SK-N-SH (cell line): ENCODE results near the gene CFAP74. TPM values are rescaled to one million over a fixed set of nuclear protein-coding genes. Genes with fewer than 3 reads are reported as not detected.

Experiments
- CTCF ChIA-PET: fragments of 300-600, 350-600 bp; formaldehyde crosslinking; extraction: SDS; loops from one replicate; lab custom pipeline; 2021; lab: Yijun Ruan, JAX
- POLR2A ChIA-PET: fragments of 350-600 bp; sonication (Branson Sonifier 250); formaldehyde crosslinking; extraction: SDS; loops from one replicate; lab custom pipeline; 2020; ENCODE audit warnings: antibody characterized with exemption, inconsistent platforms; lab: Yijun Ruan, JAX
- DNase-seq: peaks from one replicate; pipeline ENCODE4 v3.0.0; 2012
- H2AFZ ChIP-seq: fragments of 200-600 bp; sonication (generic); 2 replicates; pipeline ENCODE4 v1.8.1; 2016; ENCODE audit warnings: antibody characterized with exemption, mild to moderate bottlenecking, low read depth
- H3F3A ChIP-seq: fragments of 200-600 bp; sonication (generic); replicated peaks from 2 replicates; pipeline ENCODE3; 2016; ENCODE audit warnings: antibody characterized with exemption, mild to moderate bottlenecking; ENCODE audit not compliant: insufficient read depth
- H3K27ac ChIP-seq, 2 experiments: fragments of 200-500 bp in 1 of 2; fragments of 200-600 bp in 1 of 2; sonication (Bioruptor generic) in 1 of 2; sonication (generic), shearing (Covaris generic) in 1 of 2; 2 replicates each; pipeline versions ENCODE4 v1.5.1 to v1.6.1; 2014 to 2016; ENCODE audit warnings: low read depth in 2 of 2, inconsistent platforms in 1 of 2, low read length in 1 of 2, mild to moderate bottlenecking in 1 of 2, mixed read lengths in 1 of 2
- H3K27me3 ChIP-seq: fragments of 200-600 bp; sonication (generic), shearing (Covaris generic); 2 replicates; pipeline ENCODE4 v1.6.1; 2016; ENCODE audit warnings: mixed run types; ENCODE audit not compliant: insufficient read depth
- H3K36me3 ChIP-seq, 2 experiments: fragments of 200-500 bp in 1 of 2; fragments of 200-600 bp in 1 of 2; sonication (Bioruptor generic) in 1 of 2; sonication (generic) in 1 of 2; replicated peaks in 1 of 2; 2 replicates each; pipeline versions ENCODE3 to v1.5.1; 2014 to 2016; ENCODE audit warnings: low read length in 1 of 2, mild to moderate bottlenecking in 1 of 2; ENCODE audit not compliant: insufficient read depth in 2 of 2, control insufficient read depth in 1 of 2
- H3K4me1 ChIP-seq, 2 experiments: fragments of 200-500 bp in 1 of 2; fragments of 200-600 bp in 1 of 2; sonication (Bioruptor generic) in 1 of 2; sonication (generic), shearing (Covaris generic) in 1 of 2; 2 replicates each; pipeline versions ENCODE4 v1.5.1 to v1.6.1; 2014 to 2016; ENCODE audit warnings: low read depth in 1 of 2, low read length in 1 of 2, mixed run types in 1 of 2; ENCODE audit not compliant: insufficient read depth in 2 of 2, control insufficient read depth in 1 of 2
- H3K4me2 ChIP-seq: fragments of 200-600 bp; sonication (generic), shearing (Covaris generic); 2 replicates; pipeline ENCODE4 v1.6.1; 2017; ENCODE audit warnings: mixed run types
- H3K4me3 ChIP-seq, 2 experiments: fragments of 200-500 bp in 1 of 2; fragments of 200-600 bp in 1 of 2; sonication (Bioruptor generic) in 1 of 2; sonication (generic), shearing (Covaris generic) in 1 of 2; 2 replicates each; pipeline versions ENCODE4 v1.5.1 to v1.8.1; 2014 to 2016; ENCODE audit warnings: low read depth in 2 of 2, inconsistent platforms in 1 of 2, low read length in 1 of 2, mild to moderate bottlenecking in 1 of 2, mixed read lengths in 1 of 2, moderate library complexity in 1 of 2
- H3K79me2 ChIP-seq: fragments of 200-600 bp; sonication (generic); 2 replicates; pipeline ENCODE4 v1.8.1; 2017; ENCODE audit warnings: mild to moderate bottlenecking; ENCODE audit not compliant: insufficient read depth
- H3K9ac ChIP-seq: fragments of 200-600 bp; sonication (generic); 2 replicates; pipeline ENCODE4 v1.6.1; 2017; ENCODE audit warnings: mixed run types
- H3K9me2 ChIP-seq: fragments of 200-600 bp; sonication (generic); 2 replicates; pipeline ENCODE4 v1.6.1; 2017; ENCODE audit warnings: mixed run types
- H3K9me3 ChIP-seq: fragments of 200-600 bp; sonication (generic); 2 replicates; pipeline ENCODE4 v1.6.1; 2017; ENCODE audit warnings: mixed run types, mild to moderate bottlenecking, moderate library complexity
- H4K20me1 ChIP-seq: fragments of 200-600 bp; sonication (generic); 2 replicates; pipeline ENCODE4 v1.6.1; 2017; ENCODE audit warnings: mild to moderate bottlenecking, mixed run types; ENCODE audit not compliant: insufficient read depth
- ELF1 ChIP-seq: IDR thresholded peaks from 2 replicates; pipeline ENCODE4 v1.4.0; 2012
- EP300 ChIP-seq, 2 experiments: IDR thresholded peaks; 2 replicates each; pipeline versions ENCODE4 v1.4.0 to v1.6.1; 2012; ENCODE audit warnings: borderline replicate concordance in 1 of 2, low read depth in 1 of 2, low read length in 1 of 2
- FOSL2 ChIP-seq: IDR thresholded peaks from 2 replicates; pipeline ENCODE4 v1.4.0; 2012; ENCODE audit warnings: low read depth, mild to moderate bottlenecking, moderate library complexity, borderline replicate concordance
- FOXM1 ChIP-seq: IDR thresholded peaks from 2 replicates; pipeline ENCODE4 v1.4.0; 2012; ENCODE audit warnings: low read depth, mild to moderate bottlenecking
- MEF2A ChIP-seq: IDR thresholded peaks from 2 replicates; pipeline ENCODE4 v1.4.0; 2012; ENCODE audit warnings: low read depth, borderline replicate concordance
- NFIC ChIP-seq: IDR thresholded peaks from 2 replicates; pipeline ENCODE4 v1.4.0; 2012; ENCODE audit warnings: borderline replicate concordance
- NRF1 ChIP-seq: IDR thresholded peaks from 2 replicates; pipeline ENCODE4 v1.6.1; 2012; ENCODE audit warnings: low read depth, mild to moderate bottlenecking, low read length
- POLR2AphosphoS5 ChIP-seq: IDR thresholded peaks from 2 replicates; pipeline ENCODE4 v1.6.1; 2012; ENCODE audit warnings: low read depth, low read length
- RAD21 ChIP-seq: IDR thresholded peaks from 2 replicates; pipeline ENCODE4 v1.6.1; 2012; ENCODE audit warnings: mild to moderate bottlenecking, low read length
- SIN3A ChIP-seq: IDR thresholded peaks from 2 replicates; pipeline ENCODE4 v1.6.1; 2012; ENCODE audit warnings: low read depth, mild to moderate bottlenecking, low read length, moderate library complexity, borderline replicate concordance
- SMC3 ChIP-seq: IDR thresholded peaks from 2 replicates; pipeline ENCODE4 v1.6.1; 2012; ENCODE audit warnings: low read depth, low read length, improper control_type of control experiment
- TAF1 ChIP-seq: IDR thresholded peaks from 2 replicates; pipeline ENCODE4 v1.6.1; 2012; ENCODE audit warnings: low read depth, mild to moderate bottlenecking, low read length, moderate library complexity, borderline replicate concordance
- TCF12 ChIP-seq: IDR thresholded peaks from 2 replicates; pipeline ENCODE4 v1.4.0; 2012
- WGBS: methylation state at CpG from one replicate; pipeline ENCODE4 v1.1.6; 2017; ENCODE audit warnings: low lambda C conversion rate; 5-methylcytosine and 5-hydroxymethylcytosine counted together
- polyA plus RNA-seq, 3 experiments: library from polyadenylated mRNA; depleted of rRNA; stranded (reverse); fragments of >200 nt; gene quantifications; 2 replicates each; pipeline ENCODE4 v1.2.3, GENCODE V29; 2012
- TF ChIP-seq, protein P1 (sequence below): fragments of 200-600 bp; sonication (generic); IDR thresholded peaks from 2 replicates; pipeline ENCODE4 v1.6.1; 2017; ENCODE audit warnings: antibody characterized with exemption, mild to moderate bottlenecking, moderate library complexity
- TF ChIP-seq, protein P2 (sequence below): IDR thresholded peaks from 2 replicates; pipeline ENCODE4 v1.6.1; 2012; ENCODE audit warnings: mild to moderate bottlenecking, low read depth, low read length, moderate library complexity
- TF ChIP-seq, protein P3 (sequence below): IDR thresholded peaks from 2 replicates; pipeline ENCODE4 v1.4.0; 2012; ENCODE audit warnings: low read depth
- TF ChIP-seq, protein P4 (sequence below): IDR thresholded peaks from 2 replicates; pipeline ENCODE4; 2012

CFAP74 gene
- polyA plus RNA-seq, 1 of the 3 experiments (the other 2 are of a cell fraction), result not detected

DNA sequence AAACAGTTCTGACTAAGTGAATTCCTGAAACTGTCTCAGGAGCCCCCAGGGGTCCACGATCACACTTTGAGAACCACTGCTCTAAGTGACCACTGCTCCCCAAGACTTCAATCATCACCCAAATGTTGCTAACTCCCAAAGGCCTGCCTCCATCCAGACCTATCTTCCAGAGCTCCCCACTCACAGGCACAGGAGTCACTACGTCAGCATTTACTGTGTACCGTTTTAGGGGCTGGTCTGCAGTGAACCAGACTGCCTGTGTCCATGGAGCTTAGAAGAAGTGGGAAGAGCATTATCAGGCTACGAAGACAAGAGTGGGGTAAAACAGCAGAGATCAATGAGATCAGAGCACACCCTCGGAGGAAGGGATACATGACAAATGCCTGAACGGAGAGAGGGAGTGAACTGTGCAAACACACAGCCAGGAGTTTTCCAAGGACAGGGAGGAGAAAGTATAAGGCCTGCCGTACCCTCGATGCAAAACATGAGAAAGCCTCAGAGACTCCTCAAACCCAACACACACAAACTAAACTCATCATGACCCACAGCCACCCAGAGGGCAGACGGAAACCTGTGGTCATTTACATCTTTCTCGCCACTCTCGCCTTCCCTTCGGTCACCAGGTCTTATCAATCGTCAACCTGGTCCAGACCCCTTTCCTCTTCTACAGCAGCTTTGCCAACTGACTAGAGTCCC lies 122.8 kb downstream of the CFAP74 start:
- H3K9me3 ChIP-seq, result no peaks in the 10 kb centered on the region
- 89% methylated on average over 13 of the region's 13 CpGs for WGBS
- peaks cover 100% of the 10 kb centered on the region for H3K79me2 ChIP-seq
- no peaks in the 10 kb centered on the region for H3K27me3 ChIP-seq
- peaks cover 100% of the 10 kb centered on the region for H4K20me1 ChIP-seq
- H3K4me3 ChIP-seq, result no peak overlapping the region
- no peak overlapping the region; a peak in 1 of 4 replicates for H3K27ac ChIP-seq
- H3K4me2 ChIP-seq, result no peak overlapping the region
- H3K4me1 ChIP-seq, result peaks cover 0 to 18% of the 10 kb centered on the region in 2 experiments; a peak in 2 of 4 replicates
- H3K9me2 ChIP-seq, result no peaks in the 10 kb centered on the region
- ChIA-PET POLR2A (no interaction called here), CTCF (interaction anchor here (0.8 to 2.4 kb wide), 3 partner anchors 25 to 63 kb away, joined by 3 to 8 read pairs (median 3); no protein-coding TSS in a partner anchor)
- no peak for DNase-seq
- H3F3A ChIP-seq, result peaks cover 6% of the 10 kb centered on the region
- peaks cover 8 to 18% of the 10 kb centered on the region in 2 experiments for H3K36me3 ChIP-seq
- TF ChIP-seq RAD21, result no peak
- no peak for TF ChIP-seq EP300 (IDR thresholded peaks at IDR 0.05; ENCODE audit: borderline replicate concordance in 1 of 2, low read depth in 1 of 2, low read length in 1 of 2)
- no peak for TF ChIP-seq SIN3A
- TF ChIP-seq POLR2AphosphoS5, result no peak
- TF ChIP-seq, protein P1, sequence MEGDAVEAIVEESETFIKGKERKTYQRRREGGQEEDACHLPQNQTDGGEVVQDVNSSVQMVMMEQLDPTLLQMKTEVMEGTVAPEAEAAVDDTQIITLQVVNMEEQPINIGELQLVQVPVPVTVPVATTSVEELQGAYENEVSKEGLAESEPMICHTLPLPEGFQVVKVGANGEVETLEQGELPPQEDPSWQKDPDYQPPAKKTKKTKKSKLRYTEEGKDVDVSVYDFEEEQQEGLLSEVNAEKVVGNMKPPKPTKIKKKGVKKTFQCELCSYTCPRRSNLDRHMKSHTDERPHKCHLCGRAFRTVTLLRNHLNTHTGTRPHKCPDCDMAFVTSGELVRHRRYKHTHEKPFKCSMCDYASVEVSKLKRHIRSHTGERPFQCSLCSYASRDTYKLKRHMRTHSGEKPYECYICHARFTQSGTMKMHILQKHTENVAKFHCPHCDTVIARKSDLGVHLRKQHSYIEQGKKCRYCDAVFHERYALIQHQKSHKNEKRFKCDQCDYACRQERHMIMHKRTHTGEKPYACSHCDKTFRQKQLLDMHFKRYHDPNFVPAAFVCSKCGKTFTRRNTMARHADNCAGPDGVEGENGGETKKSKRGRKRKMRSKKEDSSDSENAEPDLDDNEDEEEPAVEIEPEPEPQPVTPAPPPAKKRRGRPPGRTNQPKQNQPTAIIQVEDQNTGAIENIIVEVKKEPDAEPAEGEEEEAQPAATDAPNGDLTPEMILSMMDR, result no peak
- TF ChIP-seq MEF2A, result no peak
- no peak for TF ChIP-seq FOXM1
- TF ChIP-seq, protein P2, sequence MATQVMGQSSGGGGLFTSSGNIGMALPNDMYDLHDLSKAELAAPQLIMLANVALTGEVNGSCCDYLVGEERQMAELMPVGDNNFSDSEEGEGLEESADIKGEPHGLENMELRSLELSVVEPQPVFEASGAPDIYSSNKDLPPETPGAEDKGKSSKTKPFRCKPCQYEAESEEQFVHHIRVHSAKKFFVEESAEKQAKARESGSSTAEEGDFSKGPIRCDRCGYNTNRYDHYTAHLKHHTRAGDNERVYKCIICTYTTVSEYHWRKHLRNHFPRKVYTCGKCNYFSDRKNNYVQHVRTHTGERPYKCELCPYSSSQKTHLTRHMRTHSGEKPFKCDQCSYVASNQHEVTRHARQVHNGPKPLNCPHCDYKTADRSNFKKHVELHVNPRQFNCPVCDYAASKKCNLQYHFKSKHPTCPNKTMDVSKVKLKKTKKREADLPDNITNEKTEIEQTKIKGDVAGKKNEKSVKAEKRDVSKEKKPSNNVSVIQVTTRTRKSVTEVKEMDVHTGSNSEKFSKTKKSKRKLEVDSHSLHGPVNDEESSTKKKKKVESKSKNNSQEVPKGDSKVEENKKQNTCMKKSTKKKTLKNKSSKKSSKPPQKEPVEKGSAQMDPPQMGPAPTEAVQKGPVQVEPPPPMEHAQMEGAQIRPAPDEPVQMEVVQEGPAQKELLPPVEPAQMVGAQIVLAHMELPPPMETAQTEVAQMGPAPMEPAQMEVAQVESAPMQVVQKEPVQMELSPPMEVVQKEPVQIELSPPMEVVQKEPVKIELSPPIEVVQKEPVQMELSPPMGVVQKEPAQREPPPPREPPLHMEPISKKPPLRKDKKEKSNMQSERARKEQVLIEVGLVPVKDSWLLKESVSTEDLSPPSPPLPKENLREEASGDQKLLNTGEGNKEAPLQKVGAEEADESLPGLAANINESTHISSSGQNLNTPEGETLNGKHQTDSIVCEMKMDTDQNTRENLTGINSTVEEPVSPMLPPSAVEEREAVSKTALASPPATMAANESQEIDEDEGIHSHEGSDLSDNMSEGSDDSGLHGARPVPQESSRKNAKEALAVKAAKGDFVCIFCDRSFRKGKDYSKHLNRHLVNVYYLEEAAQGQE, result no peak
- TF ChIP-seq FOSL2, result no peak
- no peak for TF ChIP-seq ELF1
- TF ChIP-seq, protein P3, sequence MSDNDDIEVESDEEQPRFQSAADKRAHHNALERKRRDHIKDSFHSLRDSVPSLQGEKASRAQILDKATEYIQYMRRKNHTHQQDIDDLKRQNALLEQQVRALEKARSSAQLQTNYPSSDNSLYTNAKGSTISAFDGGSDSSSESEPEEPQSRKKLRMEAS, result no peak
- TF ChIP-seq NRF1, result no peak
- no peak for TF ChIP-seq NFIC
- no peak for TF ChIP-seq SMC3
- no peak for TF ChIP-seq TAF1
- TF ChIP-seq, protein P4, sequence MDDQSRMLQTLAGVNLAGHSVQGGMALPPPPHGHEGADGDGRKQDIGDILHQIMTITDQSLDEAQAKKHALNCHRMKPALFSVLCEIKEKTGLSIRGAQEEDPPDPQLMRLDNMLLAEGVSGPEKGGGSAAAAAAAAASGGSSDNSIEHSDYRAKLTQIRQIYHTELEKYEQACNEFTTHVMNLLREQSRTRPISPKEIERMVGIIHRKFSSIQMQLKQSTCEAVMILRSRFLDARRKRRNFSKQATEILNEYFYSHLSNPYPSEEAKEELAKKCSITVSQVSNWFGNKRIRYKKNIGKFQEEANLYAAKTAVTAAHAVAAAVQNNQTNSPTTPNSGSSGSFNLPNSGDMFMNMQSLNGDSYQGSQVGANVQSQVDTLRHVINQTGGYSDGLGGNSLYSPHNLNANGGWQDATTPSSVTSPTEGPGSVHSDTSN, result no peak
- no peak for TF ChIP-seq TCF12
- H2AFZ ChIP-seq, result no peak overlapping the region
- H3K9ac ChIP-seq, result no peak overlapping the region
